Measurements from ENCODE around the gene HSD11B1L.

Gene HSD11B1L

DNA sequence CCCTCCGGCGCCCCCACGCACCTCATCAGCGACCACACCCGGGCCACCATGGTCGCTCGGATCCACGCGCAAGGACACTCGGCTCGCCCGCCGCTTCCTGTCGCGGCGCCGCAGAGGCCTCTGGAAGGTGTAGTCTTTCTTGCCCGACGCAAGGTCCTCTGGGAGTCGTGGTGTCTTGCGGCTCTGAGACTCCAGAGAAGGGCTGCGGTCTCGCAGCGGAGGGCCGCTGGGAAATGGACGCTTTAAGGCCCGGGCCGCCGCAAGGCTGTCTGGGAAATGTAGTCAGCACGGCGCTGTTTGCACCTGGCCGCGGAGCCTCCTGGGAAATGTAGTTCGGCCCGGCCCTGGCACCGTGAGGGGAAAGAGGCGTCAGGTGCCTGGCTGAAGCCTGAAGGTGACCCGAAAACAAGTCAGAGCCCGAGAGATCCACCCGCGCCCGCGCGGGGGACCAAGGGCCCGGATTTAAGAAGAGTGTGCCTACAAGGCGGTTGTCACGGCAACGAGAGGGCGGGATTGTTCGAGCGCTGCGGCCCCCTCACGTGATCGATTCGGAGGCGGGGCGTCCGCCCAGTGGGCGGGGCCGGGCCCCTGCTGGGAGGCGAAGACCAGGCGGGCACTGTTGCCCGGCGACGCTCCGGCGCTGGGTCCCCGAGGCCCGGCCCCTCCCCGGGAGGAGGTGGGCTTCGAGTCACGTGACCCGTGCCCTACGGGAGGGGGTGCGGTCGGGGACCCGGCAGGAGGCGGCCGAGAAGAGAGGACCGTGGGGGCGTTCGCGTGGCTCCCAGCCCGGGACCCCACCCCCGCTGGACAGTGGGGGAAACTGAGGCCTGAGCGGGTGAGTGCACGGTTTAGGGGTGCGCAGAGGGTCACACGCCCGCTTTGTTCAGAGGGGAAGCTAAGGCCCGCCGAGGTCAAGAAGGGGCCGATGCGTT lies at the start of gene HSD11B1L, which contains the start of gene MICOS13:
Gene HSD11B1L, plus strand, starts transcription at position 591 of the 932 bp plus-strand sequence. CDS start 3,806 bp downstream, outside the sequence.
Gene MICOS13, minus strand, starts transcription at position 80 of the 932 bp plus-strand sequence. Its CDS starts 30 bp downstream, at position 50.
- peak; percentile 96 to 97 for DNase-seq (ENCODE audit: low read depth in 2 of 2)

GRCh38 chr19:5631567-5632240 lies 49.1 kb upstream of the HSD11B1L start:
- DNase-seq (ENCODE audit: low read depth in 2 of 2): no peak

DNA sequence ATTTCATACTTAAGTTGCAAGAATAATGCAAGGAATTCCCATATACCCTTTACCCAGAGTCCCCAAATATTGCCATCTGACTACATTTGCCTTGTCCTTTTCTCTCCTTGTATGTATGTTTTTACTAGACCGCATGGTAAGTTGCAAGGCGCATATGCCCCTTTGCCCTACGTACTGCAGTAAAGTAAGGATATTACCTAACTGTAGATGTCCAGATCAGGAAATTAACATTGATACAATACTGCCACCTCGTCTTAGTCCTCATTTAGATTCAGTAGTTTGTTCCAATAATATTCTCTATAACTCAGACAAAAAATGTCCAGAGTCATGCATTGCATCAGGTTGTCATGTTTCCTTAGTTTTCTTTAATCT lies 48.6 kb upstream of the HSD11B1L start:
- DNase-seq (ENCODE audit: low read depth in 2 of 2): no peak

DNA sequence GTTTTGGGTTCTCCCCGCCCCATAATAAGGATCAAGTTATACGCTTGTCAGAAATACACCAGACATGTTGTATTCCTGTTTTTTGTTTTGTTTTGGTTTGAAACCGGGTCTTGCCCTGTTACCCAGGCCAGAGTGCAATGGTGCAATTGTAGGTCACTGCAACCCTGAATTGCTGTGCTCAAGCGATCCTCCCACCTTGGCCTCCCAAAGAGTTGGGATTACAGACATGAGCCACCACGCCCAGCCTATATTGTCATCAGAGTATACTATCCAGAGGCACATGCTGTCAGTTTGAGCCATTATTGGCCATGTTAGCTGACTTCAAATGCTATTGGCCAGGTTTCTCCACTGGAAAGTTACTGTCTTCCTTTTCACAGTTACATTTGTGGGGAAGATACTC lies 48.2 kb upstream of the HSD11B1L start:
- DNase-seq (ENCODE audit: low read depth in 2 of 2): no peak

GRCh38 chr19:5635427-5635826 lies 45.4 kb upstream of the HSD11B1L start:
- DNase-seq (ENCODE audit: low read depth in 2 of 2): no peak

GRCh38 chr19:5637971-5638370 lies 42.9 kb upstream of the HSD11B1L start:
- DNase-seq (ENCODE audit: low read depth in 2 of 2): no peak

- DNase-seq (ENCODE audit: low read depth in 2 of 2): no peak
Observed at GRCh38 chr19:5641171-5641570, 39.7 kb upstream of the HSD11B1L start.

- DNase-seq (ENCODE audit: low read depth in 2 of 2): no peak
Observed at GRCh38 chr19:5642204-5642603, 38.6 kb upstream of the HSD11B1L start.

DNA sequence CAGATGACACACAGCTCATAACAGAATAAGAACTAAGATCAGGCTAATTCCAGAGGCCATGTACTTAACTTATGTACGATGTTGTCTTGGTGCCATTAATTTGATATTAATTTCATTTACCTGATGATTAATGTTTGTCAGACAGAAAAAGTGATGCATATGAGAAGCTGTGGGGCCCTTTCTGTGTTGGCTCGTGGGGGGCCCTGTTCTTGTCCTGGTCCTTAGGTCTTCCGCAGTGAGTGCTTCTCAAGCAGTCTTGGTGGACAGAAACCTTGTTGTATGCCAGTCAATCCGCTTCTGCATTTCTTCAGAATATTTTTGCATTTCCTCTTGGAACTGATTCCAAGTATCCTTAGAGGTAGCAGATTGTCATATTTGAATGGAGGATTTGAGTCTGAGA lies 37.8 kb upstream of the HSD11B1L start:
- DNase-seq (ENCODE audit: low read depth in 2 of 2): no peak

GRCh38 chr19:5644037-5644436 lies 36.8 kb upstream of the HSD11B1L start:
- no peak for DNase-seq (ENCODE audit: low read depth in 2 of 2)

GRCh38 chr19:5645409-5645808 lies 35.4 kb upstream of the HSD11B1L start:
- DNase-seq (ENCODE audit: low read depth in 2 of 2): no peak

GRCh38 chr19:5646703-5647102 lies 34.1 kb upstream of the HSD11B1L start:
- no peak for DNase-seq (ENCODE audit: low read depth in 2 of 2)

DNA sequence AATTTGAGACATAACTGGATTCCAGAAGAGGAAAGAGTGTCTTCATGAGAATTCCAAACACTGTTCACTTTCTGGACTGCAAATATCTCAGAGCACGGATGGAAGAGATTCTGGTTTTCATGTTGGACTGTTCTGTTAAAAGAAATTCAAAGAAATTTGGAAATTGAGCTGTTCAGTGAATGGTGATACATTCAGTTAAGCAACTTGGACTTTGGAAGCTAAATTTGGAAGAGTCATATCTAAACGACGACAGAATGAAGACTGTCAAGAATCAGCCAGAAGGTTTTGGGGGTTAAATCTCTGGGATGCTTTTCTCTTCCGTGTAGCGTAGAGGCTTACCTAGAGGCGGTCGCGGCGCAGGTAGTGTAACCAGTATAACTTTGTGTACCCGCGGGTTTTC lies 32.4 kb upstream of the HSD11B1L start:
- DNase-seq (ENCODE audit: low read depth in 2 of 2): no peak

DNA sequence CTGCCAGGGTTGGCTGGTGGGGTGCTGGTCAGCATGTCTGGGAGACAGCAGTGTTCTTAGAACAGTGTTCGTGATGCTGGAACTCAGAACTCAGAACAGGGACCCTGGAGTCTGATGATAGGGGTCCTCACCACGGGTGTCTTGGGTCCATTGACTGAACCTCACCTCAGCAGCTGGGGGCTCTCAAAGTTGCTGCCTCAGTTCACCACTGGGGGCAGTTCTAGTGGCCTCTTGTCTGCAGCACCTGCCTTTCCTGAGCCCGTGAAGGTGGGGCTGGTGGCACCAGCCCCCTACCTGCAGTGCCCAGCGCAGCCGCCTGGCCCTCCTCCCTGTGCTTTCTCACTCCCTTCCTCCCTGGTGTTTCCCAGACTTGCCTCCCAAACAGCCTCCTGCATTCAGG lies 29.5 kb upstream of the HSD11B1L start:
- no peak for DNase-seq (ENCODE audit: low read depth in 2 of 2)

GRCh38 chr19:5652261-5652660 lies 28.6 kb upstream of the HSD11B1L start:
- no peak for DNase-seq (ENCODE audit: low read depth in 2 of 2)

- DNase-seq (ENCODE audit: low read depth in 2 of 2): no peak
Observed at GRCh38 chr19:5654931-5655330, 25.9 kb upstream of the HSD11B1L start.

DNA sequence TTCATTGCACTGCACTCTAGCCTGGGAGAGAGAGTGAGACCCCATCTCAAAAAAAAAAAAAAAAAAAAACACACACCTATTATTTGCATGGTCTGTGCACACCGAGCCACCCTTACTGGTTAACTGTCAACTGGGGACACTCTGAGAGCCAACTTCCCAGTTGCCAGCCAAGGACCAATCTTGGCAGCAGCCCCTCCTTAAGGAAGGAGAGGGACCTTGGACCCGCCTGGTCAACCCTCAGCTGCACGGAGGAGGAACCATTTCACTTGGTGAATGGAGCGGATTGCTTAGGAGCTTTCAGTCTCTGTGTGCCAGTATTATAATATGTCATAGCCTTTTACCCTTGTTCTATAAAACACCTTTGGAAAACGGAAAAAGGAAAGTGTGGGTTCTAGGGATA lies 25.4 kb upstream of the HSD11B1L start:
- DNase-seq (ENCODE audit: low read depth in 2 of 2): no peak

DNA sequence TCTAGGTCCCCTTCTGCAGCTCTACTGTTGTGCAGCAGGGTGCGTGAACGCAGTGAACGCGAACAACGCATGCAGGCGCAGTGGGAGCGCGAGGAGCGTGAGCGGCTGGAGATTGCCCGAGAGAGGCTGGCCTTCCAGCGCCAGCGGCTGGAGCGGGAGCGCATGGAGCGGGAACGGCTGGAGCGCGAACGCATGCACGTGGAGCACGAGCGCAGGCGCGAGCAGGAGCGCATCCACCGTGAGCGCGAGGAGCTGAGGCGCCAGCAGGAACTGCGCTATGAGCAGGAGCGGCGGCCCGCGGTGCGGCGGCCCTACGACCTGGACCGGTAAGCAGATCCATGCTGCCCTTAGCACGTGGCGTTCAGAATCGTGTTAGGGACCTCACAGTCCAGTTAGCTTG lies 19.3 kb upstream of the HSD11B1L start:
- no peak for DNase-seq (ENCODE audit: low read depth in 2 of 2)

- DNase-seq (ENCODE audit: low read depth in 2 of 2): no peak
Observed at GRCh38 chr19:5663904-5664303, 16.9 kb upstream of the HSD11B1L start.

GRCh38 chr19:5664515-5664914 lies 16.3 kb upstream of the HSD11B1L start:
- DNase-seq (ENCODE audit: low read depth in 2 of 2): no peak

DNA sequence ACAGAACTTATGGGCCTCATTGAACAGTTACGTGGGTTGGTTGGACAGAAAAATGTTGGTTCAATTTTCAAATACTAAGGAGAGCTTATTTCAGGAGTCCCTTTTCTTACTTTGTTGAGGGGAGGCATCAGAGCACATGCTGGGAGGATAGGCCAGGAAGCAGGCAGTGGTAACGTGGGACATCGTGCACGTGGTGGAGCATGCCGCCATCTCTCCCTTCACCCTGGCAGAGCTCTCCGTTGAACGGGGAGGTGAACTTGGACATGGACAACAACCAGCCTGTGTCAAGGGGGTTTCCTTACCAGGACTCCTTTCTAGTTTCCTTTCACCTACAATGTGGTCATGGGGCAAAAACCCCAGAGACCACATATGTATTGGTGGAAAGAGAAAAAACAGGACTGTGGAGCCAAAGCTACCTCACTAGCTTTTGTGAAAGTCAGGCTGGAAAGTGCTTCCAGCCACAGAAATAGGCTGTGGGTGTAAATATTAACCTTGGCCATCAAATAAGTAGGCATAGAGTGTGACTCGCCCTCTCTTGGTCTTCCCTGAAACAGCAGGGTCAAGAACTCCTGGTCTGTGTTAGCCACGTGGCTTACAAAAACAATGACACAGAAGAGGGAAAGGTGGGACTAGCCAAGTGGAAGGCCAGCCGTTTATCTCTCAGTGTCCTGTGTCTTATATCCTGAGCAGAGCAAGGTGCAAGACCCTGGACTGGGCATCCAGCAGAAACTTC lies 14.9 kb upstream of the HSD11B1L start:
- no peak for DNase-seq (ENCODE audit: low read depth in 2 of 2)

GRCh38 chr19:5666921-5667610 lies 13.8 kb upstream of the HSD11B1L start:
- no peak for DNase-seq (ENCODE audit: low read depth in 2 of 2)
